Fibroblast of lung (primary cell): ENCODE measurements around the gene TNS3. TPM values are rescaled to one million over a fixed set of nuclear protein-coding genes. Genes with fewer than 3 reads are reported as not detected.

ENCODE experiments used
- DNase-seq, 2 donors: peaks; one replicate each; pipeline versions ENCODE4 v3.0.0 to v3.0.0-alpha.2; 2010; ENCODE audit warnings: low read depth in 2 of 2
- H2AFZ ChIP-seq: 2 replicates; pipeline ENCODE4 v1.5.1; 2012; ENCODE audit warnings: low read length, control low read depth, inconsistent platforms
- H3K27ac ChIP-seq: 2 replicates; pipeline ENCODE4 v1.5.1; 2011; ENCODE audit warnings: low read length, control low read depth; ENCODE audit not compliant: insufficient read depth
- H3K27me3 ChIP-seq: 2 replicates; pipeline ENCODE4 v1.5.1; 2011; ENCODE audit warnings: mild to moderate bottlenecking, low read length; ENCODE audit not compliant: control insufficient read depth, insufficient read depth
- H3K36me3 ChIP-seq: 2 replicates; pipeline ENCODE4 v1.5.1; 2011; ENCODE audit warnings: low read length; ENCODE audit not compliant: control insufficient read depth, insufficient read depth
- H3K4me1 ChIP-seq: 2 replicates; pipeline ENCODE4 v1.5.1; 2011; ENCODE audit warnings: low read length; ENCODE audit not compliant: control insufficient read depth, insufficient read depth; ENCODE audit errors: extremely low read depth
- H3K4me2 ChIP-seq: 2 replicates; pipeline ENCODE4 v1.5.1; 2011; ENCODE audit warnings: low read length, control low read depth; ENCODE audit not compliant: insufficient read depth; ENCODE audit errors: extremely low read depth
- H3K4me3 ChIP-seq, 4 experiments: fragments of 200-600 bp in 1 of 4; sonication (generic) in 1 of 4; replicated peaks in 1 of 4; 2 replicates each; pipeline ENCODE4 v1.5.1; 2011 to 2016; ENCODE audit warnings: low read length in 4 of 4, low read depth in 3 of 4, mild to moderate bottlenecking in 3 of 4, control low read depth in 2 of 4, inconsistent platforms in 1 of 4, mixed read lengths in 1 of 4; ENCODE audit not compliant: insufficient read depth in 1 of 4; ENCODE audit errors: control extremely low read depth in 1 of 4
- H3K79me2 ChIP-seq: 2 replicates; pipeline ENCODE4 v1.5.1; 2012; ENCODE audit warnings: mild to moderate bottlenecking, low read length, inconsistent platforms; ENCODE audit not compliant: control insufficient read depth, insufficient read depth
- H3K9ac ChIP-seq: 2 replicates; pipeline ENCODE4 v1.5.1; 2011; ENCODE audit warnings: mild to moderate bottlenecking, low read length, control low read depth; ENCODE audit not compliant: insufficient read depth
- H3K9me3 ChIP-seq: 2 replicates; pipeline ENCODE4 v1.5.1; 2012; ENCODE audit warnings: low read depth, low read length; ENCODE audit not compliant: control insufficient read depth, insufficient read depth
- H4K20me1 ChIP-seq: 2 replicates; pipeline ENCODE4 v1.5.1; 2011; ENCODE audit warnings: low read length; ENCODE audit not compliant: control insufficient read depth, insufficient read depth; ENCODE audit errors: extremely low read depth
- EZH2 ChIP-seq: IDR thresholded peaks from 2 replicates; pipeline ENCODE4 v1.5.1; 2012; ENCODE audit warnings: low read length, control low read depth, mild to moderate bottlenecking; ENCODE audit errors: missing control alignments
- polyA plus RNA-seq, 2 donors: library from polyadenylated mRNA; depleted of rRNA in 1 of 2; stranded (reverse) in 1 of 2; unstranded in 1 of 2; fragments of >200 nt; gene quantifications; 2 replicates each; pipeline ENCODE4 v1.2.1, GENCODE V29; 2011 to 2012; ENCODE audit warnings: missing spikeins in 1 of 2
- total RNA-seq: library from RNA; depleted of rRNA; stranded (reverse); fragments of >200 nt; gene quantifications from 2 replicates; pipeline ENCODE4 v1.2.1, GENCODE V29; 2014
- TF ChIP-seq, protein P1 (sequence below), 2 donors: IDR thresholded peaks in 1 of 2; conservative IDR thresholded peaks in 1 of 2; 1 replicate in 1 of 2; 2 replicates in 1 of 2; pipeline ENCODE4 v1.5.1; 2011 to 2012; ENCODE audit warnings: low read length in 2 of 2, control low read depth in 1 of 2, inconsistent platforms in 1 of 2, low read depth in 1 of 2, mild to moderate bottlenecking in 1 of 2

TNS3 gene
- total and polyA plus RNA-seq, 2 donors (not counting 1 experiment from before 2014, with no cell fraction given), result 74.4 to 88.8 TPM

GRCh38 chr7:47248797-47249196, 333.1 kb downstream of the TNS3 start:
- Histone ChIP-seq H3K79me2 (no peaks in the 10 kb centered on the region), H4K20me1 (no peaks in the 10 kb centered on the region), H3K4me3 (no peak overlapping the region), H3K27ac (no peak overlapping the region), H3K9ac (no peak overlapping the region), H3K27me3 (peaks cover 15% of the 10 kb centered on the region), H3K36me3 (no peaks in the 10 kb centered on the region), H3K4me2 (no peak overlapping the region), H3K4me1 (peaks cover 4% of the 10 kb centered on the region), H3K9me3 (no peaks in the 10 kb centered on the region), H2AFZ (no peak overlapping the region)
- no peak for TF ChIP-seq EZH2
- TF ChIP-seq, protein P1, sequence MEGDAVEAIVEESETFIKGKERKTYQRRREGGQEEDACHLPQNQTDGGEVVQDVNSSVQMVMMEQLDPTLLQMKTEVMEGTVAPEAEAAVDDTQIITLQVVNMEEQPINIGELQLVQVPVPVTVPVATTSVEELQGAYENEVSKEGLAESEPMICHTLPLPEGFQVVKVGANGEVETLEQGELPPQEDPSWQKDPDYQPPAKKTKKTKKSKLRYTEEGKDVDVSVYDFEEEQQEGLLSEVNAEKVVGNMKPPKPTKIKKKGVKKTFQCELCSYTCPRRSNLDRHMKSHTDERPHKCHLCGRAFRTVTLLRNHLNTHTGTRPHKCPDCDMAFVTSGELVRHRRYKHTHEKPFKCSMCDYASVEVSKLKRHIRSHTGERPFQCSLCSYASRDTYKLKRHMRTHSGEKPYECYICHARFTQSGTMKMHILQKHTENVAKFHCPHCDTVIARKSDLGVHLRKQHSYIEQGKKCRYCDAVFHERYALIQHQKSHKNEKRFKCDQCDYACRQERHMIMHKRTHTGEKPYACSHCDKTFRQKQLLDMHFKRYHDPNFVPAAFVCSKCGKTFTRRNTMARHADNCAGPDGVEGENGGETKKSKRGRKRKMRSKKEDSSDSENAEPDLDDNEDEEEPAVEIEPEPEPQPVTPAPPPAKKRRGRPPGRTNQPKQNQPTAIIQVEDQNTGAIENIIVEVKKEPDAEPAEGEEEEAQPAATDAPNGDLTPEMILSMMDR (conservative IDR thresholded peaks at IDR 0.05 in 1 of 2, IDR thresholded peaks at IDR 0.05 in 1 of 2; ENCODE audit: low read depth in 1 of 2, low read length in 2 of 2), result no peak
- no peak for DNase-seq

GRCh38 chr7:47247132-47247531, 334.8 kb downstream of the TNS3 start:
- Histone ChIP-seq H3K27me3 (peaks cover 15% of the 10 kb centered on the region), H4K20me1 (no peaks in the 10 kb centered on the region), H3K27ac (no peak overlapping the region), H3K4me1 (no peaks in the 10 kb centered on the region), H3K9ac (no peak overlapping the region), H3K79me2 (no peaks in the 10 kb centered on the region), H3K4me2 (no peak overlapping the region), H3K4me3 (no peak overlapping the region), H2AFZ (no peak overlapping the region), H3K9me3 (no peaks in the 10 kb centered on the region), H3K36me3 (no peaks in the 10 kb centered on the region)
- no peak for DNase-seq
- TF ChIP-seq, protein P1 (conservative IDR thresholded peaks at IDR 0.05 in 1 of 2, IDR thresholded peaks at IDR 0.05 in 1 of 2; ENCODE audit: low read depth in 1 of 2, low read length in 2 of 2), result no peak
- no peak for TF ChIP-seq EZH2

GRCh38 chr7:47244692-47245091, 337.2 kb downstream of the TNS3 start:
- Histone ChIP-seq H3K4me1 (no peaks in the 10 kb centered on the region), H2AFZ (no peak overlapping the region), H3K27me3 (peaks cover 15% of the 10 kb centered on the region), H3K27ac (no peak overlapping the region), H3K4me2 (no peak overlapping the region), H3K4me3 (no peak overlapping the region), H3K9ac (no peak overlapping the region), H3K36me3 (no peaks in the 10 kb centered on the region), H4K20me1 (no peaks in the 10 kb centered on the region), H3K79me2 (no peaks in the 10 kb centered on the region), H3K9me3 (no peaks in the 10 kb centered on the region)
- DNase-seq, result no peak
- TF ChIP-seq, protein P1 (conservative IDR thresholded peaks at IDR 0.05 in 1 of 2, IDR thresholded peaks at IDR 0.05 in 1 of 2; ENCODE audit: low read depth in 1 of 2, low read length in 2 of 2), result no peak
- no peak for TF ChIP-seq EZH2
